Panc1 (cell line): ENCODE data around the gene ADAMTS15. TPM values are rescaled to one million over a fixed set of nuclear protein-coding genes. Genes with fewer than 3 reads are reported as not detected.
A peak's percentile ranks its signal among the peaks of the same experiment; 100 is the strongest.

ENCODE experiments used
- ATAC-seq: fragments of 200-7000 bp; cut with Tn5 transposase; 2 replicates; pipeline ENCODE4 v1.9.1; 2020; ENCODE audit warnings: mild to moderate bottlenecking, moderate library complexity
- BruUV-seq: library from RNA; stranded (reverse); fragments of 400-500 nt; replicated peaks from 2 replicates; lab custom pipeline; 2021; lab: Mats Ljungman, UMichigan
- CTCF ChIA-PET: fragments of 300-600 bp; sonication (Branson Sonifier 250); formaldehyde crosslinking; loops from one replicate; lab custom pipeline; 2022; ENCODE audit warnings: antibody characterized with exemption; lab: Charles Lee
- POLR2A ChIA-PET: fragments of 300-600 bp; sonication (Branson Sonifier 250); formaldehyde crosslinking; loops from one replicate; lab custom pipeline; 2022; ENCODE audit warnings: antibody characterized with exemption; lab: Charles Lee
- DNase-seq: peaks from one replicate; pipeline ENCODE4 v3.0.0-alpha.2; 2010; ENCODE audit warnings: low read depth, low spot score
- H3K27ac ChIP-seq: 2 replicates; pipeline ENCODE4 v1.5.1; 2011; ENCODE audit warnings: mild to moderate bottlenecking, low read length, inconsistent platforms
- H3K27me3 ChIP-seq: fragments of 200-500 bp; sonication (Bioruptor generic); 2 replicates; pipeline ENCODE4 v1.6.0; 2014; ENCODE audit warnings: low read length, inconsistent platforms; ENCODE audit not compliant: control insufficient read depth, insufficient read depth
- H3K36me3 ChIP-seq: fragments of 200-500 bp; sonication (Bioruptor generic); 2 replicates; pipeline ENCODE4 v1.5.1; 2014; ENCODE audit warnings: inconsistent platforms, mild to moderate bottlenecking, low read length, moderate library complexity; ENCODE audit not compliant: control insufficient read depth, insufficient read depth
- H3K4me1 ChIP-seq: 2 replicates; pipeline ENCODE4 v1.5.1; 2011; ENCODE audit warnings: inconsistent platforms, mild to moderate bottlenecking, low read length, moderate library complexity; ENCODE audit not compliant: control insufficient read depth, insufficient read depth
- H3K4me3 ChIP-seq, 2 experiments: 2 replicates each; pipeline ENCODE4 v1.5.1; 2011 to 2012; ENCODE audit warnings: low read depth in 2 of 2, low read length in 2 of 2, mild to moderate bottlenecking in 2 of 2, inconsistent platforms in 1 of 2, moderate library complexity in 1 of 2
- H3K9me3 ChIP-seq: fragments of 200-500 bp; sonication (Bioruptor generic); 2 replicates; pipeline ENCODE4 v1.5.1; 2014; ENCODE audit warnings: low read depth, mild to moderate bottlenecking, inconsistent platforms, low read length, moderate library complexity; ENCODE audit not compliant: control insufficient read depth, insufficient read depth
- CTCF ChIP-seq: fragments of 450-650 bp; IDR thresholded peaks from 2 replicates; pipeline ENCODE4 v1.5.1; 2017; ENCODE audit warnings: mild to moderate bottlenecking
- POLR2AphosphoS5 ChIP-seq: IDR thresholded peaks from 2 replicates; pipeline ENCODE4 v1.6.1; 2012; ENCODE audit warnings: mild to moderate bottlenecking, low read depth, low read length, moderate library complexity
- REST ChIP-seq, 2 experiments: IDR thresholded peaks; 2 replicates each; pipeline ENCODE4 v1.6.1; 2011 to 2012; ENCODE audit warnings: low read depth in 2 of 2, control low read depth in 1 of 2, low read length in 1 of 2, mild to moderate bottlenecking in 1 of 2, moderate library complexity in 1 of 2; ENCODE audit not compliant: insufficient read depth in 1 of 2
- SIN3A ChIP-seq: IDR thresholded peaks from 2 replicates; pipeline ENCODE4 v1.6.1; 2012; ENCODE audit warnings: low read depth, mild to moderate bottlenecking, low read length, moderate library complexity, borderline replicate concordance; ENCODE audit not compliant: insufficient read depth
- TCF7L2 ChIP-seq: IDR thresholded peaks from 2 replicates; pipeline ENCODE4 v1.6.1; 2011; ENCODE audit warnings: mild to moderate bottlenecking, low read depth, low read length, inconsistent platforms
- in situ Hi-C: cut with HindIII; loops from 2 replicates; pipeline ENCODE4 v1.10.0; 2016; ENCODE audit warnings: low sequenced_read_pairs, low pct_unique_long_range_greater_than_20kb
- intact Hi-C: fragments of 100-400 bp; cut with micrococcal nuclease; formaldehyde crosslinking; loops from one replicate; pipeline ENCODE4 v1.10.0; 2022; ENCODE audit not compliant: unreplicated experiment
- total RNA-seq: library from RNA; stranded (reverse); gene quantifications from one replicate; pipeline ENCODE4 v1.2.1, GENCODE V29; 2021; ENCODE audit not compliant: unreplicated experiment

Gene ADAMTS15
- total RNA-seq, 1 experiment from 2014 or later = 39.9 TPM

- H3K27me3 ChIP-seq = peaks cover 5% of the 10 kb centered on the region; the same call in 1 of the 2 replicates
- in situ Hi-C loops (no loop called here), intact Hi-C loops (no loop called here)
- H3K36me3 ChIP-seq = no peaks in the 10 kb centered on the region
- ATAC-seq (no peak), DNase-seq (no peak)
- TF ChIP-seq REST (IDR thresholded peaks at IDR 0.05; ENCODE audit: insufficient read depth in 1 of 2, low read depth in 2 of 2, low read length in 1 of 2) (peak; percentile 59 to 66), POLR2AphosphoS5 (no peak)
- H3K27ac ChIP-seq = no peak overlapping the region
- no peaks in the 10 kb centered on the region for H3K9me3 ChIP-seq
- H3K4me3 ChIP-seq = no peak overlapping the region
- ChIA-PET CTCF (no interaction called here), POLR2A (no interaction called here)
- BruUV-seq = no TSS peak
- H3K4me1 ChIP-seq = 0 out of 2 replicates have a peak, but pooled peaks cover 2% of the 10 kb centered on the region
These were observed 49.2 kb upstream of the ADAMTS15 start for GRCh38 chr11:130399196-130399595.

GRCh38 chr11:130400781-130401483 is 47.5 kb upstream of the ADAMTS15 start:
- CTCF ChIA-PET = no interaction called here
- 0 out of 2 replicates have a peak, but pooled peaks cover 2% of the 10 kb centered on the region for H3K4me1 ChIP-seq
- H3K9me3 ChIP-seq = no peaks in the 10 kb centered on the region
- peaks cover 5% of the 10 kb centered on the region; the same call in 1 of the 2 replicates for H3K27me3 ChIP-seq
- no peak for ATAC-seq
- H3K4me3 ChIP-seq = no peak overlapping the region
- intact Hi-C loops (no loop called here), in situ Hi-C loops (no loop called here)
- TF ChIP-seq TCF7L2 (no peak), REST (IDR thresholded peaks at IDR 0.05; ENCODE audit: insufficient read depth in 1 of 2, low read depth in 2 of 2, low read length in 1 of 2) (no peak)
- no peak overlapping the region for H3K27ac ChIP-seq
- H3K36me3 ChIP-seq = no peaks in the 10 kb centered on the region
- POLR2A ChIA-PET = no interaction called here
- no peak for DNase-seq
- no TSS peak for BruUV-seq

- Histone ChIP-seq H3K9me3 (no peaks in the 10 kb centered on the region), H3K36me3 (no peaks in the 10 kb centered on the region), H3K4me1 (peaks cover 2% of the 10 kb centered on the region; the same call in 1 of the 2 replicates), H3K27me3 (0 out of 2 replicates have a peak, but pooled peaks cover 5% of the 10 kb centered on the region), H3K27ac (no peak overlapping the region), H3K4me3 (no peak overlapping the region)
- no TSS peak for BruUV-seq
- DNase-seq = no peak
- intact Hi-C loops (no loop called here), in situ Hi-C loops (no loop called here)
- ChIA-PET POLR2A (no interaction called here), CTCF (no interaction called here)
- ATAC-seq = no peak
- no peak for TF ChIP-seq TCF7L2
- no peak for TF ChIP-seq SIN3A
- TF ChIP-seq REST (IDR thresholded peaks at IDR 0.05; ENCODE audit: insufficient read depth in 1 of 2, low read depth in 2 of 2, low read length in 1 of 2) = no peak
- no peak for TF ChIP-seq CTCF
- TF ChIP-seq POLR2AphosphoS5 = no peak
These were observed 45.9 kb upstream of the ADAMTS15 start for GRCh38 chr11:130402570-130402969.
